IMR-90 (cell line): ENCODE results near the gene SLIT1.

Source experiments
- CEBPB ChIP-seq: IDR thresholded peaks from 2 replicates; pipeline ENCODE4 v1.6.1; 2012; ENCODE audit warnings: low read depth, low read length, improper control_type of control experiment
- CHD1 ChIP-seq: IDR thresholded peaks from 2 replicates; pipeline ENCODE4 v1.6.1; 2012; ENCODE audit warnings: low read depth, low read length, improper control_type of control experiment
- CTCF ChIP-seq: conservative IDR thresholded peaks from 2 replicates; pipeline ENCODE4 v1.5.1; 2012; ENCODE audit warnings: mild to moderate bottlenecking, low read depth, low read length, improper control_type of control experiment
- ELK1 ChIP-seq: fragments of 150-350 bp; IDR thresholded peaks from 2 replicates; pipeline ENCODE4 v1.6.1; 2016; ENCODE audit warnings: low read depth, mild to moderate bottlenecking, low read length, moderate library complexity, borderline replicate concordance
- MAFK ChIP-seq: IDR thresholded peaks from 2 replicates; pipeline ENCODE4 v1.6.1; 2012; ENCODE audit warnings: low read depth, low read length, improper control_type of control experiment
- MXI1 ChIP-seq: IDR thresholded peaks from 2 replicates; pipeline ENCODE4 v1.6.1; 2012; ENCODE audit warnings: low read depth, mild to moderate bottlenecking, low read length, moderate library complexity, borderline replicate concordance
- POLR2A ChIP-seq: IDR thresholded peaks from 2 replicates; pipeline ENCODE4 v1.6.1; 2012; ENCODE audit warnings: mild to moderate bottlenecking, low read depth, low read length
- RAD21 ChIP-seq: IDR thresholded peaks from 2 replicates; pipeline ENCODE4 v1.6.1; 2012; ENCODE audit warnings: low read length, improper control_type of control experiment
- RCOR1 ChIP-seq: IDR thresholded peaks from 2 replicates; pipeline ENCODE4 v1.6.1; 2012; ENCODE audit warnings: mild to moderate bottlenecking, low read length, improper control_type of control experiment; ENCODE audit not compliant: insufficient replicate concordance
- RFX5 ChIP-seq: IDR thresholded peaks from 2 replicates; pipeline ENCODE4 v1.8.0; 2012; ENCODE audit warnings: low read depth, mild to moderate bottlenecking, low read length, moderate library complexity
- USF2 ChIP-seq: fragments of 150-350 bp; IDR thresholded peaks from 2 replicates; pipeline ENCODE4 v1.6.1; 2017; ENCODE audit warnings: mild to moderate bottlenecking, antibody characterized with exemption, low read length, low read depth

GRCh38 chr10:97124211-97124610, 61.5 kb downstream of the SLIT1 start:
- no peak for TF ChIP-seq CTCF
- no peak for TF ChIP-seq MAFK
- no peak for TF ChIP-seq CHD1
- no peak for TF ChIP-seq POLR2A
- no peak for TF ChIP-seq USF2
- no peak for TF ChIP-seq RFX5
- no peak for TF ChIP-seq MXI1
- no peak for TF ChIP-seq RAD21
- no peak for TF ChIP-seq CEBPB
- no peak for TF ChIP-seq RCOR1
- TF ChIP-seq ELK1 = no peak
